Panc1 (cell line): ENCODE results near the gene C15orf39.

ENCODE experiments used
- POLR2AphosphoS5 ChIP-seq: IDR thresholded peaks from 2 replicates; pipeline ENCODE4 v1.6.1; 2012; ENCODE audit warnings: mild to moderate bottlenecking, low read depth, low read length, moderate library complexity
- TCF7L2 ChIP-seq: IDR thresholded peaks from 2 replicates; pipeline ENCODE4 v1.6.1; 2011; ENCODE audit warnings: mild to moderate bottlenecking, low read depth, low read length, inconsistent platforms
- TF ChIP-seq, protein P1 (sequence below): fragments of 450-650 bp; IDR thresholded peaks from 2 replicates; pipeline ENCODE4 v1.5.1; 2017; ENCODE audit warnings: mild to moderate bottlenecking

DNA sequence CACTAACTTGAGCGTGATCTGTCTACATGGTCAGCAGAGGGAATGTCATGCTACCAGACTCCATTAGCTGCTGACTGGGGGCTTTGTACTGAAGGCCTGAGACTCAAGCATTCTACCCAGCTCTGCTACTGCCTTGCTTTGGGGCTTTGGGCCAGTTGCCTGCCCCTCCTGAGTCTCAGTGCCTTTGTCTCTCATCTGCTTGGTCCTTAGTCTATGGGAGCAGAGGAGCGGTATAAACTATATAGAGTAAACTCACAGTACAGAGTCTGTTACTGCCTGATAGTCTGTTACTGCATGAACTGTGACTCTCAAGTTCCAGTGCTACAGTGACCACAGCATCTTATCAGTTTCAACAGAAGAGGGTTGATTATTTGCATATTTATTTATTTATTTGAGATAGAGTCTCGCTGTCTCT is 38.5 kb upstream of the C15orf39 start:
- TF ChIP-seq, protein P1, sequence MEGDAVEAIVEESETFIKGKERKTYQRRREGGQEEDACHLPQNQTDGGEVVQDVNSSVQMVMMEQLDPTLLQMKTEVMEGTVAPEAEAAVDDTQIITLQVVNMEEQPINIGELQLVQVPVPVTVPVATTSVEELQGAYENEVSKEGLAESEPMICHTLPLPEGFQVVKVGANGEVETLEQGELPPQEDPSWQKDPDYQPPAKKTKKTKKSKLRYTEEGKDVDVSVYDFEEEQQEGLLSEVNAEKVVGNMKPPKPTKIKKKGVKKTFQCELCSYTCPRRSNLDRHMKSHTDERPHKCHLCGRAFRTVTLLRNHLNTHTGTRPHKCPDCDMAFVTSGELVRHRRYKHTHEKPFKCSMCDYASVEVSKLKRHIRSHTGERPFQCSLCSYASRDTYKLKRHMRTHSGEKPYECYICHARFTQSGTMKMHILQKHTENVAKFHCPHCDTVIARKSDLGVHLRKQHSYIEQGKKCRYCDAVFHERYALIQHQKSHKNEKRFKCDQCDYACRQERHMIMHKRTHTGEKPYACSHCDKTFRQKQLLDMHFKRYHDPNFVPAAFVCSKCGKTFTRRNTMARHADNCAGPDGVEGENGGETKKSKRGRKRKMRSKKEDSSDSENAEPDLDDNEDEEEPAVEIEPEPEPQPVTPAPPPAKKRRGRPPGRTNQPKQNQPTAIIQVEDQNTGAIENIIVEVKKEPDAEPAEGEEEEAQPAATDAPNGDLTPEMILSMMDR = no peak
- TF ChIP-seq POLR2AphosphoS5 = no peak
- TF ChIP-seq TCF7L2 = no peak
